ENCODE results near the gene ANKRD24.
"Not testable (repeated sequence)": the region's sequence is repeated elsewhere in the genome, so short reads cannot be mapped to it uniquely, and the experiment has no call there.

ANKRD24 gene

DNA sequence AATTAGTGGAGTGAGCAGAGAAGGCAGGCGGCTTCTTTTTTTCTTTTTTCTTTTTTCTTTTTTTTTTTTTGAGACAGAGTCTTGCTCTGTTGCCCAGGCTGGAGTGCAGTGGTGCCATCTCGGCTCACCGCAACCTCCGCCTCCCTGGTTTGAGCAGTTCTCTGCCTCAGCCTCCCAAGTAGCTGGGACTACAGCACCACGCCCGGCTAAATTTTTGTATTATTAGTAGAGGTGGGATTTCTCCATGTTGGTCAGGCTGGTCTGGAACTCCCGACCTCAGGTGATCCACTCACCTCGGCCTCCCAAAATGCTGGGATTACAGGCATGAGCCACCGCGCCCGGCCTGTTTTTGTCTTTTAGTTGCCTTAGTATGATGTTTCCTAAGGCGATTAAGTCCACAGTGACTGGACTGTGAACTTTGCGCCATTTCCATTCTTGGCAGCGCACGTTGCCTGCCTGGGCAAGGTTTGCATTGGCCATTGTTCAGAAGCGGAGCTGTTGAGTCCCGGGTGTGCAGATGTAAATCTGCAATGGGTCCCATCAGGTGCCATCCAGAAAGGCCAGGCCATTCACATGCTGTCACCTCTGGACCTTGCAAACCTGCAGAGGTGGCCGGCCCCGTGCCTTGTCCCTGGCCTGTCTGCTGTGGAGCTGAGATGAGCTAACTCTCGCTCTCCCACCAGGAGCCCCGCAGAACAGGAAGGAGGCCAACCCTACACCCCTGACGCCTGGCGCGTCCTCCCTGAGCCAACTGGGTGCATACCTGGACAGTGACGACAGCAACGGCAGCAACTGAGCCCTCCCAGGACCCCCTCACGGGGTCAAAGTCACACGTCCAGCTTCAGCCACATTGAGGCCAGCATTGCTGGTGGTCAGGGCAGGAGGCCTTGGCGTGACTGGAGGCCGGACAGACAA, 85.7 kb downstream of the ANKRD24 start:
- no peak for DNase-seq (ENCODE audit: low spot score)

DNA sequence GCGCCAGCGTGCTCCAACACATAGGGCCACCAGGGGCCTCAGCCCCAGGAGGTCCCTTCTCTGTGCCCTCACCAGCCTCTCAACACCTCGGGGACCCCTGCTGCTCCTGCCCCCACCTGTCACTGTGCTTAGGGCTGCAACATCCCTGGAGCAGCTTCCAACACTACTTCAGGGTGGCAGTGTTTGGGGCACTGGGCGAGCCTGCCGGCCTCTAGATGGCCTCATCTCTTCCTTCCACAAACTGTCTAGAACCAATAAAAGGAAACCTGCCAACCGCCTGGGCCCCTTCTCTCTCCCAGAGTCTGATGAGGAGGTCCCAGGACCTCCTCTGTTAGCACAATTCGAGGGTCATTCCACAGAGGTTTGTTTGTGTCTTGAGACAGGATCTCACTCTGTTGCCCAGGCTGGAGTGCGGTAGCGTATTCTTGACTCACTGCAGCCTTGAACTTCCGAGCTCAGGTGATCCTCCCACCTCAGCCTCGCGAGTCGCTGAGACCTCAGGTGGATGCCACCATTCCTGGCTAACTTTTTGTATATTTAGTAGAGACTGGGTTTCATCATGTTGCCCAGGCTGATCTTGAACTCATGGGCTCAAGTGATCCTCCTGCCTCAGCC, 86.4 kb downstream of the ANKRD24 start:
- no peak for DNase-seq (ENCODE audit: low spot score)

DNA sequence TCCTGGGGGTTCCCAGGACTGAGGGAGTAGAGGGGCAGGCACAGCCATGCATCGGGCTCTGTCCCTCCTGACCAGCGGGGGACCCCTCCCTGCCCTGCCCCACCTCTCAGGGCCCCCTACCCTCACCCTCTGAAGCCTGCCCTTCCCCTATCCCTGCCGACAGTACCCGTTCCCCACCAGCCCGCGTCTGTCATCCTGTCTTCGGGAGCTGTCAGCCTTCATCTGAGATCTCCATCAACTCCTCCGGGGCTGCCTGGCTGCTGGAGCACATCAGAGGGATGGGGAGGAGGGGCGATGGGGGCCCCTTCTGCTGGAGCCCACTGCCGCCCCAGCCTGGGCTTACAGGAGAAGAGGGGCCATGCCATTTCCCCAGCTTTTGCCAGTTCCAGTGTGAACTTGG, 90.4 kb downstream of the ANKRD24 start:
- no peak for DNase-seq (ENCODE audit: low spot score)

DNA sequence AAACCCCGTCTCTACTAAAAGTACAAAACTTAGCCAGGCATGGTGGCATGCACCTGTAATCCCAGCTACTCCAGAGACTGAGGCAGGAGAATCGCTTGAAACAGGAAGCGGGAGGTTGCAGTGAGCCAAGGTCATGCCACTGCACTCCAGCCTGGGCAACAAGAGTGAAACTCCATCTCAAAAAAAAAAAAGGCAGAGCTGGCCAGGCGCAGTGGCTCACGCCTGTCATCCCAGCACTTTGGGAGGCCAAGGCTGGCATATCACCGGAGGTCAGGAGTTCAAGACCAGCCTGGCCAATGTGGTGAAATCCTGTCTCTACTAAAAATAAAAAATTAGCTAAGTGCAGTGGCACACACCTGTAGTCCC, 91.8 kb downstream of the ANKRD24 start:
- DNase-seq (ENCODE audit: low spot score), result not testable (repeated sequence)
